GM10847 (cell line): ENCODE measurements around the gene TMEM200B.

Experiments used
- POLR2A ChIP-seq: IDR thresholded peaks from 2 replicates; pipeline ENCODE4 v1.6.1; 2011; ENCODE audit not compliant: insufficient read length; ENCODE audit errors: extremely low read depth

Gene TMEM200B

DNA sequence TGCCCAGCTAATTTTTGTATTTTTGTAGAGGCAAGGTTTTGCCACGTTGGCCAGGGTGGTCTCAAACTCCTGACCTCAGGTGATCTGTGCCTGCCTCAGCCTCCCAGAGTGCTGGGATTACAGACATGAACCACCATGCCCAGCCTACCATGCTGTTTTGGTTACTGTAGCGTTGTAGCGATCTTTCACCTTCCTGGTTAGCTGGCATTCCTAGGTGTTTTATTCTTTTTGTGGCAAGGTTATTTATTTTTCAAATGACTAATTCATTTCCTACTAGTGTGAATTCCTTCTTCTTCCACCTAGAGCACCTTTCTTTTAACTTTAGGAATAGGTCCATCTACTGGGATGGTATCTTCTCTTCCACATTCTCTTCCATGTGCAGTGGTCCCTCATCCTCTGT, 29.3 kb downstream of the TMEM200B start:
- TF ChIP-seq POLR2A, result no peak

DNA sequence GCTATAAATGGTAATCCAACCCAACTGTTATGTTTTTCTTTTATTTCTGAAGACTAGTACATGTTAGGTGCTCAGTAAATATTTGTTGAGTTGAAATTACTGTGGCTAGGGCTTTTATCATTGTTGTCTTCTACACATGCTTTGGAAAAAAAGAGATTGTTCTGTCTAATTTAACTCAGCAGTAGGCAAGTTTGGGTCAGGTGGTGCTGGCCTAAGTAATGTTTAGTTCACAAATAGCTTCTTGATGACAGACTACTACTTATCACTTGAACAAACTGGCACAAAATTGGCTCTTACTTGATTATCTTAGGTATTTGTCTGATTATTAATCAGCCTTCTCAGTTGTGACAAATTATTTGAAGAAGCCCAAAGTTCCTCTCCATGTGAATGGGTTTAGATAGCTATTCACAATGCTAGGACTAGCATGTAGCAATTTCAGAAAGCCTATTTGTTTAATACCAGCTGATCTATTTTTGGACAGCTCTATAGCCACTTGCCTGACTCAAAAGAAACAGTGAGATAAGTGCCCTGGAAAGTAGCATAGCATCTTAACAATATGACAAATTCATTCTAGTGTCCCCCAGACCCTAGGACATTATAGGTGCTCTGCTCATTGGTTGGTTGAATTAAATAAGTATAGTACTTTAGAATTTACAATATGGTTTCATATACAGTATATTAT, 32.6 kb downstream of the TMEM200B start:
- TF ChIP-seq POLR2A, result no peak

DNA sequence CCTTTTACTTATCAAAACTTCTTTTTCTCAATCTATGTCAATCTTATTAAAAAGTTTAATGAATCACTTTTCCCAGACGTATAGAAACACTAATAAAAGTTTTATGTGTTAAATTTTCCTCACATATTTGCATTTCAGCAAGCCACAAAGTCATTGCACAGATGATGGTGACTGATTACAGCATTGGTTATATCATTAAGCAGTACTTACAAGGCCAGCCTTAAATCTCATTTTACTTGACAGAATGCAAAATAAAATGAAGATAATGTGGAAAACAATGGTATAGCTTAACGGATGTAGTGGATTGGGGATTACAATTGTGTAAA, 39.5 kb downstream of the TMEM200B start:
- TF ChIP-seq POLR2A, result no peak

DNA sequence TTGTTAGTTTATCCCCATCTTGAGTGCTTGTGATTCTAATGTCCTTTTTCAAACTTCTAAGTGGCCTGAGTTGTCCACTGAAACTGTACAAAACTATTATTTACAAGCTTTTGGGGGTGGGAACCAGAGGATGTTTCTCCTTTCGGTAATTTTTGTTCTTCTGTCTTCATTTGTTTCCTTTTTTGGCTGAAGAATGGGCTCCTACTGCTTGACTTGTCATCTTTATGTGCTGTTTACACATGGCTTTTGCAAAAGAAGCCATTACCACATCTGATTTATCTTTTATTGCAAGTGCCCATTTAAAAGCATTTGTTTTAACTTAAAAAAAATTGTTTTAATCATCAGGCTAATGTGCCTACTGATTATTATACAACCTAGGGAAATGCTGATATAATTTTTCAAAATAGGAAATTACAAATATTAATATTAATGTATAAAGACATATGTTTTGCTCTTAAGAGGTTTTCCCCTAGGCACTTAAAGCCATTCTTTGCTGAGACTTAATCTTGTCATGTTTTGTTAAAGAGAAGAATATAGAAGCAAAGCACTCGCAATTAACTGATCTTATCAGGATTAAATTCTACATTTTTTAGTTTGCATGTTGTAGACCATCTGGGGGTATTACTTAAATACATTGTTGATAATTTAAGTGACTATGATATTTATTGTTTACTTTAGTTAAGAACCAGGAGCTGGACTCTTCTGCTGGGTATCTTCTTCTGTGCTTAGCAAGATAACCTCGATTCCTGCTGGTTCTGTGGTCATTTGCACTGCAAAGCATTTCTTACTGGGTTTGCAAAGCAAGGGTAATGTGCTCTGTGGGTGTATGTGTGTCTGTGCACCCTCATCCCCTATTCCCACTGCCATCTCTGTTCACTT, 40.1 kb downstream of the TMEM200B start:
- no peak for TF ChIP-seq POLR2A

DNA sequence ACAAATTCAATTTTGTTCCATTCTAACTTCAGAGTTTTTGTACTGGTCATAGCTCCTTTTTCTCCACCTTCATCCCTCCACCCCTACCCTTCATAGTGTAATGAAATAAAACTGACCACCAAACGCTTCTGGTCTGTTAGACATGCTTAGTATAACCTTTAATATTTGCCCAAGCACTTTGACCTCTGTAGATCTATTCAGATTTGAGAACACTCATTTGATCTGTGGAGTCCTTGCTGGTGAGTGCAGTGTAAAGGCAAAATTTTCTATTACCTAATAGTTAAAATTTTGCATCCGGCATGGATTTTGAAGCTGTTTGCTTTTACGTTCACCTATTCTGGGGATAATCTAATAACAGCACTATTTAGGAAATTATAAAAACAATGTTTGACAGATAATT, 41.2 kb downstream of the TMEM200B start:
- no peak for TF ChIP-seq POLR2A

DNA sequence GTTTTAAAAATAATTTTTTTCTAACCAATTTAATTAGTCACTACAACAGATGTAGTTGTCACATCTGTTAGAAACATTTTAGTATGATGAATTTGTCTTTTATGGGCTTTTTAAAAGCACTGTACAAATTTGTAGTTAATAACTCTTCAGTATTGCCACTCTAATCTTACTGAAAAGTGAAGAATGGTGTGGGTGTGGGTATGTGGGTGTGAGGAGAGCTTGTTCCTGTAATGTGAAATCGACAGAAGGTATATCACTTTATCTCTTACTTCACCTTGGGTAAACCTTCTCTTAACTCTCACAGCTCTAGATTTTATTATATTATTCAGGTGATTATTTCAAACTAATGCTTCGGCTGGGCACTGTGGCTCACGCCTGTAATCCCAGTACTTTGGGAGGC, 42.5 kb downstream of the TMEM200B start:
- no peak for TF ChIP-seq POLR2A

DNA sequence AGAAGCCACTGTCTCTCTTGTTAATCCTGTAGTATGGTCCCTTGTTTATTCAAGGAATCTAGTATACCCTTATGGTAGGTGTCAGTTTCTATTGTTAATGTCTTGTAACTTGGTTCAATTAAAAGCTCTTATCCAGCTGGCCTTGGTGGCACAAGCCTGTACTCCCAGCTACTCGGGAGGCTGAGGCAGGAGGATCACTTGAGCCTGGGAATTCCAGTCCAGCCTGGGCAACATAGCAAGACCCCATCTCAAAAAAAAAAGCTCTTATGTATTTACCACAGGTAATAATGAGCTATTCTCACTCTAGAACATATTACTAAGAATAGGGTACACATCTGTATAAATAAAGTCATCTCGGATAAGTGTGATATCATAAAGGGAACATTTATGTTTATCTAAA, 46.5 kb downstream of the TMEM200B start:
- no peak for TF ChIP-seq POLR2A
